NCI-H1092 (cell line): Measurements from ENCODE around the gene SALL2.
A peak's percentile ranks its signal among the peaks of the same experiment; 100 is the strongest.

Experiments used
- DNase-seq: peaks from one replicate; lab custom pipeline; 2025; lab: John Stamatoyannopoulos, UW

SALL2 gene

DNA sequence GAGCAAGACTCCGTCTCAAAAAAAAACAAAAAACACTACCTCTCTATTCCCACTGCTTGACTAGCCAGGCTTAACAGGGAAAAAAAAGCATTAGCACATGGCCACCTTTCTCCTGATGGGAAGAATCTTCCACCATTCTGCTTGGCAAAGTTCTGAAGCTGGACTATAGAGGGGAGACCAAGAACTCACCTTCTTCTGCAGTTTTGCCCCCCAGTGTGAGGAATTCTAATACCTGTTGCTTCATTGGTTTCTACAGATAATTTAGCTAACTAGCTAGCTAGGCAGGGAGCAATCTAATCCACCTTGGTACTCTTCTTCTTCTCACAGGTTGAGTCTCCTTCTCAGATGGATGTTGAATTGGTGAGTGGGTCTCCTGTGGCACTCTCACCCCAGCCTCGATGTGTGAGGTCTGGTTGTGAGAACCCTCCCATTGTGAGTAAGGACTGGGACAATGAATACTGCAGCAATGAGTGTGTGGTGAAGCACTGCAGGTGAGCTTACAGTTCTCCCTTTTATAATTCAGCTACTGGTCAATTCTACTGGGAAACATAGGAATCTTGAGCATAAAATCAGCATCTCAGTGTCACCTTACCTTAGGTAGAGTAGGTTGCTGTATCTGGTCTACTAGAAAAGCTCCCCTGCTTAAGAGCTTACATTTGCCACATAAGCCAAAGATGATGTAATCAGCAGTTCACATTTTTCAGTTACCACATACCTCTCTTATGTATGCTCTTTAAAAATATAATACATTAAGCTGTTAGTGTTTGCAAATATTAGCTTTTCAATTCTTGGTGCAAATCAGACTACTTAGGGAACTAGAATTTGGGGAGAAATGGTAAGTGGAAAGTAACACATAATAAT is 31.0 kb downstream of the SALL2 start:
- no peak for DNase-seq

DNA sequence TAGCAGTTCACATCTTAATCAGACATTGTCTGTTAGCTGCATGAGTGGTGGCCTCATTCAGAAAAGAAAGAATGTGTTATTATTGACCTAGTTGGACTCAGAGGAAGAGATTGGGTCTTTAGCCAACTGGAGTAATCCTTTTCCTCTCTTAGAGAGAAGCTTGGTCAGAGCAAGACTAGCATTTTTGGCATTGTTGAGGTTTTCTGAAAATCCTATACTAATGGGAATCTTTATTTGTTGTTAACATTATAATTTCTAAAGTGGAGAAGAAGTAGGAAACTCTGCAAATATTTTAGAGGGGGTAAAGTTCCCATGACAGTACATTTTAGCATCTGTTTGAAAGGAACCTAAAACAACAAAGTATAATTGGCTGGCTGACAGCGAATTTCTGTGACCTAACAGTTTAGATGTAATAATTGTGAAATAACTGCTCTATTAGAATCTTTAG is 39.5 kb downstream of the SALL2 start:
- DNase-seq: no peak

DNA sequence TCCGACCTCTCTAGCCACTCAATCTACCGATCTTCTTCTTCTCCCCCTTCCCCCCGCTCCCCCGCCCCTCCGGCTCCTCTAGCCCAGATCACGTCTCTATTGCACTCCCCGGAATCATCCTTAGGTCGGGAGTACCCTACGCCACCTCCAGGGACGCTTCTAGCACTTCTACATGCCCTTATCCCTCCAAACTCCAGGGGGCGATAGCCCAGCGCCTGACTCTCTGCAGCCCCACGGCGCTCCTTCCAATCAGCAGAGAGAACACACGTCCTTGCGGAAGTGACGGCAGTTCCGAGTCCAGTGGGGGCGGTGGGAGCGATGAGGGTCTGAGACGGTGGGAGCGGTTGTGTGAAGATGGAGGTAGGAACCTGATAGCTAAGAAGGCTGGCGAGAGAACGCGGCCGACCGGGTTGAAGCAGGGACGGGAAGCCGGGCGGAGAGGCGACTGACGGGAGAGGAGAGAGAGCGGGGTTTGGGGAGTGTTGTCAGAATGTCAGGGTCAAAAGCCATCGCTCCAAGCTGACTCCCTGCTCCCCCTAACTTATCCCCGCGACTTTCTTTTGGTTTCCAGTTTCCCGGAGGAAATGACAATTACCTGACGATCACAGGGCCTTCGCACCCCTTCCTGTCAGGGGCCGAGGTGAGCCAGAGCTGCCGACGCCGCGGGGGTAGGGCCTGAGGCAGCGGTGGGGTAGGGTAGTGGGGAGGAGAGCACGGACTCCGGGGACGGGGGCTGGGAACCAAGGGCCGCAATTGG is 49.0 kb downstream of the SALL2 start, which contains the start of the genes RAB2B and TOX4:
TSS of gene RAB2B (minus strand) at position 35 of the 757 bp plus-strand sequence. CDS start 87 bp downstream, outside the sequence.
TSS of gene TOX4 (plus strand) at position 271 of the 757 bp plus-strand sequence. CDS start at position 355, 84 bp downstream.
- peak; percentile 99 for DNase-seq

DNA sequence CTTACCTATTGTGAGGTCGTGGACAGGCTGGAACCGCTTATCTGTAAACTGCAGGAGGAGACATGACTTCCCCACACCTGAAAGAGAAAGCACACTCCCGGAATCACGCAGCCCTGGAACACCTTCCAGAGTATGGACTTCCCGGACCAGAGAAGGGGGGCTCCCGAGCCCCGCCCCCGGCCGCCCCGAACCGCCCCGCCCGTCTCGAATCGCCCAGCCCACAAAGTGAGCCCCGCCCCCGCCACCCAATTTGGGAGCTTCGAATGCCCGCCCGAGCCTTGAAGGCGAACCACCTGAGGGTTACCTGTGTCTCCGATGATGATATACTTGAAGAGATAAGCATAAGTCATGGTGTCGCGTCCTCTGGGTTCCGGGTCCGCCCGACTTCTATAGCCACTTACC is 49.6 kb downstream of the SALL2 start:
- peak; percentile 59 for DNase-seq

DNA sequence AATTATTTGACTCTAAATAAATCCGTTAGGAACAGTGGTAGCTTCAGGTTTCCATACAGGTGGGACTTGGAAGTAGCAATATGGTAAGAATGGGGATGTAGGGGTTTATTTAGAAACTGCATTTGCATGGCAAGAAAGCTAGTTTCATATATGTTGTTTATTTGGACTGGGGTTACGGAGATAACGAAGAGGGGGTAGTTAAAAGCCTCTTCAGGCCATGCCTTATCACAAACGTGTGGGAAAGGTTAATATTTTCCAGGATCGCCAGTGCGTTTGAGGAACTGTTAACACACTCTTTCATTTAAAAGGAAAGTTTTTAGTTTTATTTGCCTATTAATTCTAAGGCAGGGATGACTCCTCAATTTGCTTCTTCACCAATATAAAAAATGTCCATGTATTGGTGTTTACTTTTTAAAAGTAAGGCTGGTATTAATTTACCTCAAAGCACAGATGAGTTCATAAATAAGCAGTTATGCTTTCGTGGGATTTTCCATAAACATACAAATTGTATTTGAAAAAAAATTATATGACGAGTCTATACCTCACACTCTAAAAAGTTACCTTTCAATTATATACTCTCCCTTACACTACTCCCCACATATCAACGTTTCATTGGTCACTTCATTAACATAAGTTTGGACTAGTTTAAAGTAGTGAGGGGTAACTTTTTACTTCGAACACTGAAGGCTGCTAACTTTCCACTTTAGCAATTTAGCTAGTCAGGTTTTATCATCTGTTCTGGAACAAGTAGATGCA is 50.2 kb downstream of the SALL2 start:
- no peak for DNase-seq
